Measurements from ENCODE around the gene FOXP1. TPM values are rescaled to one million over a fixed set of nuclear protein-coding genes. Genes with fewer than 3 reads are reported as not detected.

Gene FOXP1
- total and polyA plus RNA-seq, 2 of the 13 experiments (the other 11 are each of a cell fraction or from before 2014, with no cell fraction given) = 40.4 to 59.0 TPM

GRCh38 chr3:71026634-71027578, 556.6 kb downstream of the FOXP1 start (continued):
- no peak for TF ChIP-seq DBP (CRISPR knock-in tag; IDR thresholded peaks at IDR 0.05; ENCODE audit: not compliant biosample characterization)
- no peak for TF ChIP-seq WIZ (CRISPR knock-in tag; IDR thresholded peaks at IDR 0.05)
- TF ChIP-seq TGIF2 (CRISPR knock-in tag; IDR thresholded peaks at IDR 0.05) = 0 out of 2 replicates have a peak, but pooled peaks have one; percentile 43
- no peak for TF ChIP-seq ZNF749 (CRISPR knock-in tag; IDR thresholded peaks at IDR 0.05; ENCODE audit: borderline replicate concordance)
- TF ChIP-seq ZSCAN22 (CRISPR knock-in tag; IDR thresholded peaks at IDR 0.05) = no peak
- TF ChIP-seq ZNF350 (CRISPR knock-in tag; IDR thresholded peaks at IDR 0.05; ENCODE audit: borderline replicate concordance, low read depth) = no peak
- TF ChIP-seq ZNF720 (CRISPR knock-in tag; IDR thresholded peaks at IDR 0.05) = no peak
- no peak for TF ChIP-seq ZNF33B (CRISPR knock-in tag; IDR thresholded peaks at IDR 0.05)
- TF ChIP-seq ZNF460 (CRISPR knock-in tag; IDR thresholded peaks at IDR 0.05; ENCODE audit: borderline replicate concordance) = no peak
- TF ChIP-seq ZNF598 (CRISPR knock-in tag; IDR thresholded peaks at IDR 0.05; ENCODE audit: borderline replicate concordance) = no peak
- peak; percentile 59; the same call in 1 of the 2 replicates for TF ChIP-seq FOSL1 (CRISPR knock-in tag; IDR thresholded peaks at IDR 0.05; ENCODE audit: borderline replicate concordance)
- TF ChIP-seq ZEB1 (IDR thresholded peaks at IDR 0.05; ENCODE audit: insufficient replicate concordance, low read depth) = no peak
- TF ChIP-seq FOXA1 (IDR thresholded peaks at IDR 0.05) = peak; percentile 54; the same call in 1 of the 2 replicates
- TF ChIP-seq FOXA1 (CRISPR knock-in tag; IDR thresholded peaks at IDR 0.05) = peak; percentile 54; the same call in 1 of the 2 replicates
- no peak for TF ChIP-seq ATF7 (IDR thresholded peaks at IDR 0.05)
- no peak for TF ChIP-seq ATF7 (CRISPR knock-in tag; IDR thresholded peaks at IDR 0.05)
- TF ChIP-seq NCOA2 (CRISPR knock-in tag; IDR thresholded peaks at IDR 0.05) = no peak
- TF ChIP-seq, protein P1, sequence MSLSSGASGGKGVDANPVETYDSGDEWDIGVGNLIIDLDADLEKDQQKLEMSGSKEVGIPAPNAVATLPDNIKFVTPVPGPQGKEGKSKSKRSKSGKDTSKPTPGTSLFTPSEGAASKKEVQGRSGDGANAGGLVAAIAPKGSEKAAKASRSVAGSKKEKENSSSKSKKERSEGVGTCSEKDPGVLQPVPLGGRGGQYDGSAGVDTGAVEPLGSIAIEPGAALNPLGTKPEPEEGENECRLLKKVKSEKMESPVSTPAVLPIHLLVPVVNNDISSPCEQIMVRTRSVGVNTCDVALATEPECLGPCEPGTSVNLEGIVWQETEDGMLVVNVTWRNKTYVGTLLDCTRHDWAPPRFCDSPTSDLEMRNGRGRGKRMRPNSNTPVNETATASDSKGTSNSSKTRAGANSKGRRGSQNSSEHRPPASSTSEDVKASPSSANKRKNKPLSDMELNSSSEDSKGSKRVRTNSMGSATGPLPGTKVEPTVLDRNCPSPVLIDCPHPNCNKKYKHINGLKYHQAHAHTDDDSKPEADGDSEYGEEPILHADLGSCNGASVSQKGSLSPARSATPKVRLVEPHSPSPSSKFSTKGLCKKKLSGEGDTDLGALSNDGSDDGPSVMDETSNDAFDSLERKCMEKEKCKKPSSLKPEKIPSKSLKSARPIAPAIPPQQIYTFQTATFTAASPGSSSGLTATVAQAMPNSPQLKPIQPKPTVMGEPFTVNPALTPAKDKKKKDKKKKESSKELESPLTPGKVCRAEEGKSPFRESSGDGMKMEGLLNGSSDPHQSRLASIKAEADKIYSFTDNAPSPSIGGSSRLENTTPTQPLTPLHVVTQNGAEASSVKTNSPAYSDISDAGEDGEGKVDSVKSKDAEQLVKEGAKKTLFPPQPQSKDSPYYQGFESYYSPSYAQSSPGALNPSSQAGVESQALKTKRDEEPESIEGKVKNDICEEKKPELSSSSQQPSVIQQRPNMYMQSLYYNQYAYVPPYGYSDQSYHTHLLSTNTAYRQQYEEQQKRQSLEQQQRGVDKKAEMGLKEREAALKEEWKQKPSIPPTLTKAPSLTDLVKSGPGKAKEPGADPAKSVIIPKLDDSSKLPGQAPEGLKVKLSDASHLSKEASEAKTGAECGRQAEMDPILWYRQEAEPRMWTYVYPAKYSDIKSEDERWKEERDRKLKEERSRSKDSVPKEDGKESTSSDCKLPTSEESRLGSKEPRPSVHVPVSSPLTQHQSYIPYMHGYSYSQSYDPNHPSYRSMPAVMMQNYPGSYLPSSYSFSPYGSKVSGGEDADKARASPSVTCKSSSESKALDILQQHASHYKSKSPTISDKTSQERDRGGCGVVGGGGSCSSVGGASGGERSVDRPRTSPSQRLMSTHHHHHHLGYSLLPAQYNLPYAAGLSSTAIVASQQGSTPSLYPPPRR (CRISPR knock-in tag; IDR thresholded peaks at IDR 0.05; ENCODE audit: borderline replicate concordance) = peak; percentile 60; the same call in 1 of the 2 replicates
- TF ChIP-seq MLLT10 (CRISPR knock-in tag; IDR thresholded peaks at IDR 0.05) = no peak
- TF ChIP-seq E2F2 (CRISPR knock-in tag; IDR thresholded peaks at IDR 0.05; ENCODE audit: borderline replicate concordance) = no peak
- no peak for TF ChIP-seq ZNF484 (CRISPR knock-in tag; IDR thresholded peaks at IDR 0.05; ENCODE audit: borderline replicate concordance, low read depth)
- no peak for TF ChIP-seq MBD4 (IDR thresholded peaks at IDR 0.05; ENCODE audit: borderline replicate concordance, low read length)
- TF ChIP-seq SMARCE1 (IDR thresholded peaks at IDR 0.05; ENCODE audit: borderline replicate concordance) = no peak
- TF ChIP-seq ADNP (CRISPR knock-in tag; IDR thresholded peaks at IDR 0.05) = no peak
- no peak for TF ChIP-seq KMT2B (CRISPR knock-in tag; IDR thresholded peaks at IDR 0.05)
